K562 treated with DMSO at 1 percent for 48 hours (cell line): Measurements from ENCODE around the gene CPOX. TPM values are rescaled to one million over a fixed set of nuclear protein-coding genes. Genes with fewer than 3 reads are reported as not detected.

ENCODE experiments used
- total RNA-seq: library from RNA; unstranded; fragments of 300-600 nt; gene quantifications from 2 replicates; pipeline ENCODE4 v1.2.3, GENCODE V29; 2022; ENCODE audit warnings: low replicate concordance; ENCODE audit errors: extremely low read depth

Gene CPOX
- not detected in 2 replicates for total RNA-seq

DNA sequence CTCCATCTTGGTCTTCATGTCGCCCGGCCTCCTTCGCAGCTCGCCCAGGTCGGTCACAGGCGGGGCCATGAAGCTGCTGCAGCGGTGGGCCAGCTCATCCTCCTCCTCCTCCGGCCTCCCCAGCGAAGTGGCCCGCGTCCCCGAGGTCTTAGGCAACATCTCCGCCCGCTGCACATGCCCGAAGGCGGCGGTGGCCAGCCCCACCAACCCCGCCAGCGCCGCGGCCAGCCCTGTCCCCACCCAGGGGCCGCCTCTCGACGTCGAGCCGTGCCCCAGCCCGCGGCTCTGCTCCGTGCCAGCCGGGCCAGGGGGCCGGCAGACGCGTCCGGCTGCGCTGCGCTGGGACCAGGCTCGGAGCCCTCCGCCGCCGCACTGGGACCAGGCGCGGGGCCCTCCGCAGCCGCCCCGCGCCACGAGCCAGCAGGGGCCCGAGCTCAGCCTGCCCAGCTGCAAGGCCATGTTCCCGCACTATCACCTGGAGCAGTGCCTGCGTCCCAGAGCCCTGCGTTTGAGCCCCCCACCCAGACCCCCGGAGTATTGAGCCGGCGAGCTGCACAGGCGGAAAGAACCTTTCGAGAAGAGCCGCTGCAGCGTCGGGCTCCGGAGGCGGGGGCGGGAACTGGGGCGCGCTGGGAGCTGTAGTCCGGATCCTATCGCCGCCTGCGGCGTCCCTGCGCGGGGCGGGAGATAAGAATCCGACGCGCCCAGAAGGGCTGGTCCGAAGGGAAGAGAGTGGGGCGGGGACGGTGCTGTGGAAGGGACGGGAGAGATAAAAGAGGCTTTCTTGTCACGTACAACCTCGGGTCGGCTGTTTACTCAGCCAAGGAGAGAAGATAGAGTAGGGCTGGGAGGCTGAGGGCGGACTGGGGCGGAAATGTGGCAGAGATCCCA, at the start of gene CPOX:
Gene CPOX, minus strand, starts transcription at position 566 of the 891 bp plus-strand sequence. Its CDS starts 107 bp downstream, at position 459.

DNA sequence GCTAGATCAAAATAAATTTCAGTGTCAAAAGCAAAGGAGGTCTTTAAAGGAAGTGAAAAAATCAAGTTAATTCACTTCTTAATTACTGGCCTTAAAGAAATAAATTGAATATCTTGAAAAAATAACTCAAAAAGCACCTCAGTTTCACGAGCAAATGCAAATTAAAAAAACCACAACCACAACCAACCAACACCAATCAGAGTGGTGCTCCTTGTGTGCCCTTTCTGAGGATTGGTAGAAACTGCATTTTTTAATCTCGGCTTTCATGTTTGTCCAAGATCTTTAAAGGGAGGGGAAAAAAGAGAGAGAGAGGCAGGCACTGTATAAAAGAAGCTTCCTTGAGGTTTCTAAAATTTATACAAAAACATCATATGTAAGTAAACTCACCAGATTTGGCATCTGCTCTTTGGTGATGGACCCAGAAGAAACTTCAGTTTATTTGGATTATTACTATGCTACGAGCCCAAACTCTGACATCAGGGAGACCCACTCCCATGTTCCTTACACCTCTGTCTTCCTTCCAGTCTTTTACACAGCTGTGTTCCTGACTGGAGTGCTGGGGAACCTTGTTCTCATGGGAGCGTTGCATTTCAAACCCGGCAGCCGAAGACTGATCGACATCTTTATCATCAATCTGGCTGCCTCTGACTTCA, 61.7 kb downstream of the CPOX start, which contains the start of gene GPR15:
Gene GPR15, plus strand, starts transcription at position 357 of the 653 bp plus-strand sequence. Its CDS starts 56 bp downstream, at position 413.

Other genes with a start within 250 kb of the CPOX start
- gene OR5K4, start 239.8 kb downstream of the CPOX start, total RNA-seq, result not detected in 2 replicates
- not detected in 2 replicates for gene OR5K3, start 202.9 kb downstream of the CPOX start, total RNA-seq
- gene OR5K1, start 130.4 kb downstream of the CPOX start, total RNA-seq, result not detected in 2 replicates
- not detected in 2 replicates for gene OR5K2, start 95.9 kb downstream of the CPOX start, total RNA-seq
- not detected in 2 replicates for gene CLDND1, start 70.7 kb downstream of the CPOX start, total RNA-seq
- gene GPR15, start 61.6 kb downstream of the CPOX start, total RNA-seq, result not detected in 2 replicates
- gene ST3GAL6, start 169.7 kb upstream of the CPOX start, total RNA-seq, result not detected in 2 replicates